Activated CD4-positive, alpha-beta T cell treated with anti-CD3 and anti-CD28 coated beads, Interleukin-2, amount 50 U/mL, for 24 hours (primary cell): Measurements from ENCODE around the gene PMPCA.
"Not testable (repeated sequence)": the region's sequence is repeated elsewhere in the genome, so short reads cannot be mapped to it uniquely, and the experiment has no call there.

Experiments used
- DNase-seq, 2 donors: peaks; one replicate each; pipeline ENCODE4 v3.0.0-alpha.2; 2020; ENCODE audit warnings: low read depth in 1 of 2, low spot score in 1 of 2

Gene PMPCA

DNA sequence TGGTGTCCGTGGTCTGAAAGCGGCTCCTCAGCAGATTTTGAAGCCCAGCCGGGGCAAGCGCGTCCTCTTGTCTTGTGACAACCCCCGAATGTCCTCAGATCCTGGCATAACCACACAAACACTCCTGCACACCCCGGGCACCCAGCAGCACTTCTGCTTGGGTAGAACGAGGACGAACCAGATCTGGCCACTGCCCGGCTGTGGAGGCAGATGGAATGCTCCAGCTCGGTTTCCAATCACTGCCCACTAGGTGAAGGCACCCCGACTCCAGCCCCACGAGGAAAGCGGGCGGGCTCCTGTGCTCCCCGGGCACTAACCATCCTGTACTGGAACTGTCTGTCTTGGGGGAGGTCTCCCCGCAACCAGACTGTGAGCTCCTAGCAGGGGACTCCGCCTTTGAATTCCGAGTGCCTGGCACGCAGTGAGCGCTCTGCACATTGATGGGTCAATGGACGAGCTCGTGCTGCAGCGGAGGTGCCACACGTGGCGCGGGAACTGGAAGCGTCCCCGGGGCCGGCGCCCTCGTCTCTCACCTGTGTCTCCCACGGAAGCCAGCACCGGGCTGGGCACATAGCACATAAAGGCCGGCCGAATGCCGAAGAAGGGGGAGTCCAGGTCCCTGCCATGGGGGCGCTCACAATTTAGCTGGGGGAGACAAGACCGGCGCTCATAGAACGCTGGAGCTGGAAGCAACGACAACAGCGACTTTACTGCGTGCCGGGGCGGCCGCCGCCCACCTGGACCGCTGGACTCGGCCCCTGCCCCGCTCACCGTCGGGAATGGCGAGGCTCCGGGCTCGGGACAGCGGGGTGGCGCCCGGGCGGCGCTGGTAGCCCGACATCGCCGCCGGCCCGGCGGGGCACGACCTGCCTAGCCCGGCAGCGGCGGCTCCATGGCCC, 652 bp upstream of the PMPCA start:
- DNase-seq = peak in 1 of 2 donors; percentile 24

DNA sequence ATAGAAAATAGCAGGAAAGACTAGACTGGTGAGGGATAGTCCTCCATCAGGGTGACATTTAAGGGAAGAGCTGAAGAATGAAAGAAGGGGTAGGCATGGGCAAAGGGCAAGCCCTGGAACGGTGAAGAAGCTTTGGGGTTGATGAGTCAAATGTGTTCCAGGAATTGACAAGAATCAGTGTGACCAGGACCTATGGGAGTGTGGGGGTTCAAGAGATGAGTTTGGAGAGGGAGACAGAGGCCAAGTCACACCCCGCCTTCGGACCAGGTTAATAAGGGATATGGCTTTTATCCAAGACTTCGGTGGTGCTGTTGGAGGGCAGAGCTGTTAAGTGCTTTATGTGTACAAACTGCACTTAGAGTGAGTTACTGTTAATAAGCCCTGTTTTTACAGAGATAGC, 920 bp downstream of the PMPCA start:
- DNase-seq = no peak

DNA sequence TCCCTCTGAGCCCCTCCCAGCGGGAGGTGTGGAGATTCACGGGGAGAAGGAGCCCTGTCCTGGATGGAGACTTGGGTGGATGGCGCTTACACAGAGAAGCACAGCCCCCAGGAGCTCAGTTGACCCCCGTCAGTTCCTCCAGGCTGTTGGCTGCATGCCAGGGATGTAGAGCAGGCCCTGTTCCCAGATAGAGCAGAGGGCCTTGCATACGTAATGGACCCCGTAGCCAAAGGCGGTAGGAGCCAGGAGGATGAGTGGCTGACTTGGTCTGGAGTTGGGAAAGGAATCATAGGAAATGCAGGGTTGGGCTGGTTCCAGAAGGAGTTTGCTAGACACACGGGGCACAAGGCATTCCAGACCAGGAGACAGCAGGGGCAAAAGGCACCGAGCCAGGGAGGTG, 2.5 kb downstream of the PMPCA start:
- DNase-seq = no peak

DNA sequence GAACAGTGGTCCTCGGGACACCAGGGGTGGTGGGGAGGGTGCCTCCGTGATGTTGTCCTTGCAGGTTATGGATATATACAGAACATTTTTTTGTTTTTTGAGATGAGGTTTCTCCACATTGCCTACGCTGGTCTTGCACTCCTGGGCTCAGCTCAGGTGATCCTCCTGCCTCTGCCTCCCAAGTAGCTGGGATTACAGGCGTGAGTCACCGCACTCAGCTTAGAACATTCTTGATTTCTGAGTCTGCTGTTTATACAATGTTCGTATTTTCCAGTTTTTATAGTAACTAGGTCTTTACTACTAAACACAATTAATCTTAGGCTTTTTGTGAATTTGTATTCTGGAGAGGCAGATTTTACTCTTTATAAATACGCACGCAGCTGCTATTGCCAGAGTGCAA, 6.0 kb downstream of the PMPCA start:
- no peak for DNase-seq

DNA sequence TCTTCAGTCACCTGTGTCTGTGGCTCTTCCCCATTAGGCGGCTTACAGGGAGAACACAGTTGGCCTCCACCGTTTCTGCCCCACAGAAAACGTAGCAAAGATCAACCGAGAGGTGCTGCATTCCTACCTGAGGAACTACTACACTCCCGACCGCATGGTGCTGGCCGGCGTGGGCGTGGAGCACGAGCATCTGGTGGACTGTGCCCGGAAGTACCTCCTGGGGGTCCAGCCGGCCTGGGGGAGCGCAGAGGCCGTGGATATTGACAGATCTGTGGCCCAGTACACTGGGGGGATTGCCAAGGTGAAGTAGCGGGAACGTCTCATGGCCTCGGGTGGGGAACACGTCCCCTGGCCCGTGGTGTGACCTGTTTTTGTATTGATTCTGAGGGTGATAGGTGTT, 6.5 kb downstream of the PMPCA start:
- DNase-seq = no peak

DNA sequence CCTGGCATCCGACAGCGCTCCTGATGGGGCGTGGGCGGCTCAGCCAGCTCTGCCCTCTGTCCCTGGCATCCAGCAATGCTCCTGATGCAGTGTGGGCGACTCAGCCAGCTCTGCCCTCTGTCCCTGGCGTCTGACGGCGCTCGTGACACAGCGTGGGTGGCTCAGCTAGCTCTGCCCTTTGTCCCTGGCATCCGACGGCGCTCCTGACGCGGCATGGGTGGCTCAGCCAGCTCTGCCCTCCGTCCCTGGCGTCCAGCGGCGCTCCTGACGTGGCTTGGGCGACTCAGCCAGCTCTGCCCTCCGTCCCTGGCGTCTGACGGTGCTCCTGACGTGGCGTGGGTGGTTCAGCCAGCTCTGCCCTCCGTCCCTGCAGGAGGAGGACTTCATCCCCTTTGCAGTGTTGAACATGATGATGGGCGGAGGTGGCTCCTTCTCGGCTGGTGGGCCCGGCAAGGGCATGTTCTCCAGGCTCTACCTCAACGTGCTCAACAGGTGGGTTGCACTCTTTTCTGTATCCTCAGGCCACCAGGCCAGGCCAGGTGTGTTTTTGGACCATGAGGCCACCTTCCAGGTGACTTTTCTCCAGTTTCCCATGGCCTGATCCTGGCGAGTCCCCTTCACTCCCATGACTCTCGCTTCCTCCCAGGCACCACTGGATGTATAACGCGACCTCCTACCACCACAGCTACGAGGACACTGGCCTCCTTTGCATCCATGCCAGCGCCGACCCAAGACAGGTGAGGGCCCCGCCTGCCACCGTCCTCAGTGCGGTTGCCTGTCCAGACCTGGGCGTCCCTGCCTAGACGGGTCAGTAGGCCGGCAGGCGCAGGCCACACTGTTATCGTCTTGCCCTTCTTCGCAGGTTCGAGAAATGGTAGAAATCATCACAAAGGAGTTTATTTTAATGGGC, 8.0 kb downstream of the PMPCA start:
- DNase-seq = no peak

DNA sequence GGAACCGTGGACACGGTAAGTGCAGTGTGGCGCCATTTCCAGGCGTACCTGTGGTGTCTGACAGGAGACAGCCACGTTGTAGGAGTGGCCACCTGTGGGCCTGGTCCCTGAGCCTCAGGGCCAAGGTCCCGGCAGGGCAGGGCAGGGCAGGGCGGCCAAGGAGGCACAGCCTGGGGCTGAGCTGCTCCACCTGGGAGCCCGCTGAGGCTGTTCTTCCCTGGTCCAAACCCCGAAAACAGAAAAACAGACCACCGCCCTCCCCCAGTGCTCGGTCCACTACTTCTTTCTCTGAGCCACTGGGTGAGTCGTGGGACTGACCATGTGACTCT, 8.6 kb downstream of the PMPCA start:
- no peak for DNase-seq

DNA sequence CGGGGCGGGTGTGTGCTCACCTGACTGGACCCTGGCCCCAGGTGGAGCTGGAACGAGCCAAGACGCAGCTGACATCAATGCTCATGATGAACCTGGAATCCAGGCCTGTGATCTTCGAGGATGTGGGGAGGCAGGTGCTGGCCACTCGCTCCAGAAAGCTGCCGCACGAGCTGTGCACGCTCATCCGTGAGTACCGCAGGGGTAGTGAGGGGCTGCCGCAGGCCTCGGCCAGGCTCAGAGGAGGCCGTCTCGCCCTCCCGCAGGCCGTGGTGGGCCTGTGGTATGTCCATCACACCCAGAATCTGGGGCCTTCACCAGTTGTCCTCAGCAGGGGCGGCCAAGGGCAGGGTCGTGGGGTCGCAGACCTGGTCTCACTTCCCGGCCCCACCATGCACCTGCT, 11.3 kb downstream of the PMPCA start:
- no peak for DNase-seq

DNA sequence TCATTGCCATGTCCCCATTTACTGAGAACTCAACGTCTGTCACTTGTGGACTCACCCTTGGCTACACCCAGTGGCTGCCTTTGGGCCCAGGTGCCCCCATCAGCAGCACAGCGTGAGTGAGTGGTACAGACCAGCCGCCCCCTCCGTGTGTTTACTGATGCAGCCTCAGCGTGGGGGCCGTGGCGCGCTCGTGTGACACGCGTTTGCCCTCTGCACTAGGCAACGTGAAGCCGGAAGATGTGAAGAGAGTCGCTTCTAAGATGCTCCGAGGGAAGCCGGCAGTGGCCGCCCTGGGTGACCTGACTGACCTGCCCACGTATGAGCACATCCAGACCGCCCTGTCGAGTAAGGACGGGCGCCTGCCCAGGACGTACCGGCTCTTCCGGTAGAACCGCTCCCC, 12.4 kb downstream of the PMPCA start:
- DNase-seq = no peak

DNA sequence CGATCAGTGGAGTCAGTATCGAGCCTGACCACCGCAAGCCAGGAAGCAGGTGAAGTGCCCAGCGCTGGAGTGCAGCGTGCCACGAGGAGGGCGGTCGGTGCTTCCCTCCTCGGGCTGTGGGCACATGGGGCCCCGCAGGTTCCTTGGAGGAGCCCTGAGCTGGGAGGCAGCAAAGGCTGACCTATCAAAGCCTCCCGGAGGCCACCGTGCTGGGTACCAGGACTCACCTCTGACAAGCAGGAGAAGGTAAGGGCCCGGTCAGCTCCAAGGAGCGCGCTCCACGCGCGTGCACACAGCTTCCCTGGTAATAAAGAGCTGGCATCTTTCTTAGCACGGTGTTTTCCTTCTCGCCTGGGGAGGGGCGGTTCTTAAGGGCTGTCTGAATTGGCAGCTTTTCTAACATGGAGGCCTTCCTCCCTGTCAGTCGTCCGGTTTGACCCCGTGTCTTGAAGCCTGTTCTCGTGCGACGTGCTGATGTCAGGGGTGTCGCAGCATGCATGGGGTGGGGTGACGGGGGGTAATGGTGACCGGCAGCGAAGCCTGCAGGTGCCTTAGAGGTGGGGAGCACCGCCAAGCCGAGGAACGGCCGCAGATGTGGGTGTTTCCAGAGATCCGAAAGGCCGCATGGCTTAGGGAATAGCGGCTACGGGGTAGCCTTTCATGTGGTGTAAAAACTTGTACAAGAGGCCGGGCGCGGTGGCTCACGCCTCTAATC, 13.1 kb downstream of the PMPCA start:
- no peak for DNase-seq

DNA sequence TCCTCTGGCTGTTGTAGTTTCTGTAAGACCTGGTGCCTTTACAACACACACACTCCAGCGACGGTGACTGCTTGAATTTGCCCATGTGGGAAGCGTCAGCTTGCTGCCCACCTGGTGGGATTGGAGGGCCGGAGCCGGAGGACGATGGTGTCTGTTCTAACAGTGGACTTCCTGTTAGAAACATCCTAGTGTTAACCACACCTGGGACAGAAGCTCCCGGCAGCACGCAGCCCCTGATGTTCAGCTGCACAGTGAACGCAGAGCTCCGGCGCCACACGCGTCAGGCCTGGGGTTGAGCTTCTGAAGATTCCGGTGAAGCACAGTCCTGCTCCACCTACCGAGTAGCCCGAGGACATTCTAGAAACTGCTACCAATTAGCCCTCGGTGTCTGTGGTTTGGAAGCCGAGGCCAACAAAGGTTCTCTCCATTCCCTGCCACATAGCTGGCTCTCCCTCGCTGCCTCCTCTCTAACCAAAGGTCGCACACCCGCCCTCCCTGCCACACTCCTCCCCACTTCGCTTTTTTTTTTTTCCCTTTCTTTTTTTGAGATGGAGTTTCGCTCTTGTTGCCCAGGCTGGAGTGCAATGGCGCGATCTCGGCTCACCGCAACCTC, 14.4 kb downstream of the PMPCA start:
- no peak for DNase-seq

DNA sequence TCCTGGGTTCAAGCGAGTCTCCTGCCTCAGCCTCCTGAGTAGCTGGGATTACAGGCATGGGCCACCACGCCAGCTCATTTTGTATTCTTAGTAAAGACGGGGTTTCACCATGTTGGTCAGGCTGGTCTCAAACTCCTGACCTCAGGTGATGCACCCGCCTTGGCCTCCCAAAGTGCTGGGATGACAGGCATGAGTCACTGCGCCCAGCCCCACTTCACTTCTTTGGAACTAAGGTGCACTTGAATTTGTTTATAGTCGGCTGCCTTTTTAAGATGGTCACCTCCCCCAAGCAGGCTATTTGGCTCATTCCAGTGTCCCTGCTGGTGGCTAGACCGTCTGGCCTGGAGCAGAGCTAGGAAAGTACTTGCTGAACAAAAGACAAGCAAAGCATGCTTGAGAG, 14.9 kb downstream of the PMPCA start:
- DNase-seq = not testable (repeated sequence)

DNA sequence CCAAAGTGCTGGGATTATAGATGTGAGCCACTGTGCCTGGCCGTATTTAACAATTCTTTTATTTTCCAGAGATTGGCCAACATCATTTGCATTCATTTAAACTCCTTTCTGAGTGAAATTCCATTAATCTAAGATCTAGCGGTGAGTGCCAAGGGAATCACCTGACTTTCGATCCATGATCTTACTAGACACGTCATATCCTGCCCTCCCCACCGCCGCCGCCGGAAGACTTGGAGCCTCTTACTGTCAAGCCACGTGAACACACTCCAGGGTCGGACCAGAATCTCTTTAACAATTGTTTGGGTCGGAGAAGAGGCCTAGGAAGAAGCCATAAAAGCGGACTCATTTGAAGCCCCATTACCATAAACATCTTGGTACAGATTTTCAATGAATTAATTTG, 16.3 kb downstream of the PMPCA start:
- DNase-seq = no peak

DNA sequence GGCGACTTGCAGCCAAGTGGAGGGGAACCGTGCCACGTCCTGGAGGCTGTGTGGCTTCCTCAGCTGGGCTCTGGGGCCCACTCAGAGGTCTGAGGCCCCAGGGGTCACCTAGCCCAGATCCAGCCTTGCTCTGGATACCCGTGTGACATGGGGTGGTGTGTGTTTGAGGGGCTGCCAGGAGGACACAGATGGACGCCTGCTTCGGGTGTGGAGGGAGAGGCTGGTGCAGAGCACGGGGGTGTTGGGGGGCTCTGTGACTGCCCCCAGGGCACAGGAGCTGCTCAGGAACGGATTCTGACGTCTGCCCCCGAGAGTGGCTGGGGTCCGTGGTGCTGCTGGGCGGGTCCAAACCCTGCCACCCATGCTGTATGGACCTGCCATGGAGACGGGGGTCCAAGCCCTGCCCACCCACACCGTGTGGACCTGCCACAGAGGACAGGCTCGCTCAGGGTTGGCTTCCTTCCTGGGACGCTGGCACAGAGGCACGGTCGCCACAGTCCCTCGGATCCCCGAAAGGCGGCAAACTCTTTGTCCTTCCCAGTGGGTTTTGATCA, 18.7 kb downstream of the PMPCA start:
- no peak for DNase-seq

DNA sequence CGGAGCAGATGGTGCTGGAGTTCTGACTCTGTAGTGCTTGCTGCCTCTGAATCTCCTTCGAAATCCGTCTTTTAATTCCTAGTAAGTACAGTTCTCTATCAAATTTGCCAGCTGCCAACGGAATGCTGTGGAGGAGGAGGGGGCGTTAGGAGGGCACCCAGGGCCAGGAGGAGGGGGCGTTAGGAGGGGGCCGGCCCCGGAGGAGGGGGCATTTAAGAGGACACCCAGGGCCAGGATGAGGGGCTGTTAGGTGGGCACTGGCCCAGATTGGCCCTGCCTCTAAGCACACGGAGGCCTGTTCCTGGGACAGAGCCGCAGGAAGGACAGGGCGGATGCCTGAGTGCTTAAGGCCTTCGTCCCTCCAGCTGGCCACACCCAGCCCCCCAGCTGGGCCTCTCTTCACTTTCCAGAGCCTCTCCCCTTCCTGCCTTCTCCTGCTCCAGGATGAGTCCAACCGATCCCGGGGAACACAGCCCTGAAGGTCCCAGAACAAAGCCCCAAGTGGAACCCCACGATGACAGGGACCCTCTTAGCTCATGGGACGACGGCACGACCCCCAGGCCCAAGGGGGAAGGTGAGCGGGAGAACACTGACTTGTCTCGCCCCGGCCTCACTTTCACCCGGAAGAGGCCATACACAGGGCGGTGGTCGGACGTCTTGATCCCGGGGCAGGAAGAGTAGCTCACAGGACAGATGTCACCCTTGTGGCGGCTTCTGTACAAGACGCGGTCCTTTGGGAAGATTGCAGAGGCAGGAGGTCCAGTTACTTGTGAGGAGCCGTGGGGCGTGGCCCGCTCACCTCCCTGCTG, 19.4 kb downstream of the PMPCA start:
- no peak for DNase-seq

DNA sequence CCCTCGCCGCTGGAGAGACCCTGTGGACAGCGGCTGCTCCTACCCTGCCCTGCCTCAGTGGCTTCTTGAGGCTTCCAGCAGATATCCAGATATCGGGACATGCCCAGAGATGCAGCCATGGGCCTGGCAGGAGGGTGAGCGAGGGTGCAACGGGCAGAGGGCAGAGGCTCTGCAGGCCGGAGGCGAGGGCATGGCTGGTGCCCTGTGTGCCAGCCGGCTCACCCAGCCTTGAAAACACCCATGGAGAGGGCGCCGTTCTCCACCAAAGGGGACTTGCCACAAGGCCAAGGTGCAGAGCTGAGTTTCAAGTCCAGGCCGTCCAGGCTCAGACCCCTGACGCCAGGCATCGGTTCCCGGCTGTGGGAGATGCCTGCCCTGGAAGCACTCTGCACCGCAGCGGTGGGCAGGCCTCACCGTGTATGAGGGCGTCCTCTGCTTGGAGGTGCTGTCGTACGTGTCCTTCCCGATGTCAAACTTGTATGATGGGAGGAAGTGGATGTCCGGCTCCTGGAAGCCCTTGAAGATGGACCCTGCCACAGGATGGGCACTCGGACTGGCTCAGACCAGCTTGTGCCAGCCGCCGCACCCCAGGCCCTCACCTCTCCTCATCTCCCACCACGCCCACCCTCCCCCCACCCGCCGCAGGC, 20.3 kb downstream of the PMPCA start:
- no peak for DNase-seq

DNA sequence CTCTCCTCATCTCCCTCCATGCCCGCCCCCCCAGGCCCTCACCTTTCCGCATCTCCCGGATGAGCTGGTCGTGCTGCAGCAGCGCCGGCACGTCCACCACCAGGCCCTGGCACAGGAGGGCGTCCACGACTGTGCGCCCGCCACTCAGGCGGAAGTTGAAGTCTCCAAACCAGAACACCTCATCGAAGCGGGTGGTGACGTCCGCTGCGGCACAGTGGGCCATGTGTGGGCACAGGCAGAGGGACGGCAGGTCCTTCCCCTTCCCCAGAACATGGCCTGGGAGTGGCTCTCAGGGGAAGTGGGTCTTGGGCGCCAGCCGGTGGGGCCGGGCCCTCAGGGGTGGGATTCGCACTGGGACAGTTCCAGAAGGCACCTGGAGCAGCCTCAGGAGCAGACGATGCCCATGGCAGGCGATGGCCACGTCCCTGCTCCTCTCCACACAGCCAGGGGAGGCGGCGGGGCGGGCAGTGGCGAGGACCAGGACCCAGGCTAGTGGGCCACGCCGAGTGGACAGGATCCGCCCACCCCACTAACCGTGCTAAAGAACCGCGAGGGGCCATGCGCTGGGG, 21.4 kb downstream of the PMPCA start:
- no peak for DNase-seq

DNA sequence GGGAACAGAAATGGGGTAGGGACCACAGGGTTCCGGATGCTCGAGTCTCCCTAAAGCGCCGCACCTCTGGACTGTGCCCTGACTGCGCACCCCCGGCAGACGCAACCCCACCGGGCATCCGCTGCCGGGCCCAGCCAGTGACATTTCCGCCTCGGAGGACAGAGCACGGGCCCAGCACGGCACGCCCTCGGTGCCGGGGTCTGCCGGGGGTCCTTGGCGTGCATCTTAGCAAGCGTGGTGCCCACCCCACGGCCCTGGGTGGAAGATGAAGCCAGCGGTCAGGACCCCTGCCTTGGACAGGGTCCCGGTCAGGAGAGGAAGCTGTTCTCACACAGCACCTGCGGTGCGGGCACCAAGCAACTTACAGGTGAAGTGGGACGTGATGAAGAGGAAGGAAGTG, 22.1 kb downstream of the PMPCA start:
- no peak for DNase-seq

DNA sequence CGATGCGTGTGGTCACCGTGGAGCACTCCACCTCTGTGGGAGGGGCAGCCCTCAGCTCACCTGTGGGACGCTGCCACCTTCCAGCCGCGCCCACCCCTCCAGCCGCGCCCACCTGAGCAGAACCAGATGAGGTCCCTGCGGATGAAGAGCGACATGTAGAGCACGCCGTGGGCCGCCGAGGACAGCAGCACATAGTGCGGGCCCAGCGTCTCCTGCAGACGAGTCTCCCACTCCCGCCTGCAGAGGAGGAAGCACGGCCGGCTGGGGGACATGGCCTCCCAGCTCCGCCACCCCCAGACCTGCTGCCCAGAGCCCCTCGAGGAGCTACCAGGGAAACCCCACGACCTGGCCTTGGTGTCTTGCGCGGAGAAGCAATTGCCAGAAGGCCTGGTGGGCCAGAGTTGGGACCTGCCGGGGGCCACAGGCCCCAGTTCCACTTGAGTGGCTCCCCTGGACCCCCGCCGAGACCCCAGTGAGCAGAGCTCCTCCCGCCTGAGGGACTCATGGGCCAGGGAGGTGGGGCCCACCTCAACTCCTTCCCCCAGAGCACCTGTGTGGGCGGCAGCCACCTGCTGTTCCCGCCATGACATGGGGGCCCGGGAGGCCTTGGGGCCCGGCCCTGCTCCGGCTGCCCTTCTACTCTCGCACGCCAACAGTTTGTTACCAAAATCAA, 22.7 kb downstream of the PMPCA start:
- DNase-seq = no peak
